H1 (cell line): Measurements from ENCODE around the gene STK32A. TPM values are rescaled to one million over a fixed set of nuclear protein-coding genes. Genes with fewer than 3 reads are reported as not detected.

ENCODE experiments used
- CTCF ChIA-PET: fragments of 300-600 bp; sonication (Branson Sonifier 250); formaldehyde crosslinking; loops from one replicate; lab custom pipeline; 2021; ENCODE audit not compliant: partially characterized antibody; lab: Charles Lee
- POLR2A ChIA-PET: fragments of 300-600 bp; sonication (Branson Sonifier 250); formaldehyde crosslinking; loops from one replicate; lab custom pipeline; 2021; ENCODE audit warnings: inconsistent platforms; ENCODE audit not compliant: partially characterized antibody; lab: Charles Lee
- DNase-seq, 2 experiments: peaks; one replicate each; pipeline versions ENCODE4 v3.0.0 to v3.0.0-alpha.2; 2010 to 2022; ENCODE audit warnings: low spot score in 2 of 2, low read depth in 1 of 2, mixed read lengths in 1 of 2
- FAIRE-seq: peaks from 2 replicates; lab custom pipeline; 2011; peaks lifted over from hg19 to GRCh38; lab: Jason Lieb, UNC
- H2AFZ ChIP-seq: 2 replicates; pipeline ENCODE4 v1.8.1; 2012; ENCODE audit warnings: low read length, inconsistent platforms
- H2AK5ac ChIP-seq: 2 replicates; pipeline ENCODE4 v1.6.1; 2013; ENCODE audit warnings: low read depth, low read length
- H2BK120ac ChIP-seq: replicated peaks from 2 replicates; pipeline ENCODE3; 2013; ENCODE audit warnings: low read depth, low read length, inconsistent platforms
- H2BK12ac ChIP-seq: 2 replicates; pipeline ENCODE4 v1.6.1; 2013; ENCODE audit warnings: low read depth, low read length
- H2BK15ac ChIP-seq: 2 replicates; pipeline ENCODE4 v1.6.1; 2013; ENCODE audit warnings: low read length
- H2BK20ac ChIP-seq: 2 replicates; pipeline ENCODE4 v1.6.1; 2013; ENCODE audit warnings: low read length
- H2BK5ac ChIP-seq: 2 replicates; pipeline ENCODE4 v1.6.1; 2013; ENCODE audit warnings: low read depth, low read length
- H3K14ac ChIP-seq: 2 replicates; pipeline ENCODE4 v1.6.1; 2013; ENCODE audit warnings: inconsistent platforms; ENCODE audit not compliant: insufficient read length
- H3K18ac ChIP-seq: 2 replicates; pipeline ENCODE4 v1.6.1; 2013; ENCODE audit warnings: low read length; ENCODE audit errors: extremely low read depth
- H3K23ac ChIP-seq: 2 replicates; pipeline ENCODE4 v1.6.1; 2013; ENCODE audit warnings: inconsistent platforms; ENCODE audit not compliant: insufficient read length
- H3K23me2 ChIP-seq: 2 replicates; pipeline ENCODE4 v1.6.1; 2013; ENCODE audit warnings: low read depth, low read length
- H3K27ac ChIP-seq: 2 replicates; pipeline ENCODE4 v1.6.1; 2011; ENCODE audit warnings: low read depth, low read length, inconsistent platforms
- H3K27me3 ChIP-seq, 4 experiments: replicated peaks in 1 of 4; 1 replicate in 1 of 4; 2 replicates in 3 of 4; pipeline versions ENCODE4 v1.6.1 to v1.8.1; 2011 to 2013; ENCODE audit warnings: low read length in 3 of 4, mild to moderate bottlenecking in 3 of 4, inconsistent platforms in 2 of 4, mixed read lengths in 2 of 4, moderate library complexity in 1 of 4; ENCODE audit not compliant: control insufficient read depth in 3 of 4, insufficient read depth in 3 of 4; ENCODE audit errors: extremely low read depth in 1 of 4
- H3K36me3 ChIP-seq, 4 experiments: 2 replicates each; pipeline versions ENCODE4 v1.6.1 to v1.8.1; 2011 to 2013; ENCODE audit warnings: mild to moderate bottlenecking in 4 of 4, low read length in 3 of 4, moderate library complexity in 2 of 4, control low read depth in 1 of 4, inconsistent platforms in 1 of 4; ENCODE audit not compliant: insufficient read depth in 4 of 4, control insufficient read depth in 2 of 4
- H3K4ac ChIP-seq: replicated peaks from 2 replicates; pipeline ENCODE3; 2013; ENCODE audit warnings: low read length, low read depth, mixed read lengths, inconsistent platforms; ENCODE audit not compliant: insufficient read length
- H3K4me1 ChIP-seq, 4 experiments: replicated peaks in 1 of 4; 1 replicate in 1 of 4; 2 replicates in 3 of 4; pipeline versions ENCODE4 v1.6.1 to v1.8.1; 2011 to 2013; ENCODE audit warnings: low read length in 3 of 4, inconsistent platforms in 2 of 4, mixed read lengths in 1 of 4; ENCODE audit not compliant: insufficient read depth in 4 of 4, control insufficient read depth in 3 of 4
- H3K4me2 ChIP-seq, 2 experiments: 2 replicates each; pipeline versions ENCODE4 v1.6.1 to v1.8.1; 2011 to 2013; ENCODE audit warnings: low read depth in 2 of 2, low read length in 2 of 2, control low read depth in 1 of 2, inconsistent platforms in 1 of 2, mild to moderate bottlenecking in 1 of 2; ENCODE audit not compliant: insufficient read depth in 1 of 2
- H3K4me3 ChIP-seq, 4 experiments: fragments of 200-600, 300-600 bp in 1 of 4; sonication (generic), shearing (Covaris generic), sonication (Bioruptor Twin) in 1 of 4; 2 replicates each; pipeline versions ENCODE4 v1.5.1 to v1.8.1; 2011 to 2016; ENCODE audit warnings: low read length in 4 of 4, low read depth in 3 of 4, control low read depth in 2 of 4, inconsistent platforms in 2 of 4, mild to moderate bottlenecking in 2 of 4, mixed read lengths in 1 of 4, moderate library complexity in 1 of 4; ENCODE audit not compliant: insufficient read depth in 2 of 4; ENCODE audit errors: extremely low read depth in 1 of 4
- H3K56ac ChIP-seq: replicated peaks from 2 replicates; pipeline ENCODE3; 2013; ENCODE audit warnings: low read depth, mild to moderate bottlenecking, mixed read lengths, low read length, inconsistent platforms; ENCODE audit not compliant: insufficient read length
- H3K79me1 ChIP-seq: 2 replicates; pipeline ENCODE4 v1.6.1; 2013; ENCODE audit warnings: low read depth, low read length, control low read depth
- H3K79me2 ChIP-seq, 2 experiments: 2 replicates each; pipeline versions ENCODE4 v1.6.1 to v1.8.1; 2012 to 2013; ENCODE audit warnings: low read length in 2 of 2, mild to moderate bottlenecking in 2 of 2, inconsistent platforms in 1 of 2; ENCODE audit not compliant: insufficient read depth in 2 of 2, control insufficient read depth in 1 of 2
- H3K9ac ChIP-seq, 4 experiments: replicated peaks in 1 of 4; 1 replicate in 1 of 4; 2 replicates in 3 of 4; pipeline versions ENCODE4 v1.6.1 to v1.8.1; 2011 to 2013; ENCODE audit warnings: low read depth in 3 of 4, low read length in 3 of 4, control low read depth in 2 of 4, mild to moderate bottlenecking in 2 of 4, moderate library complexity in 2 of 4, inconsistent platforms in 1 of 4; ENCODE audit errors: extremely low read depth in 1 of 4
- H3K9me3 ChIP-seq, 2 experiments: 2 replicates each; pipeline versions ENCODE4 v1.6.1 to v1.8.1; 2012 to 2013; ENCODE audit warnings: mild to moderate bottlenecking in 2 of 2, moderate library complexity in 2 of 2, control low read depth in 1 of 2, inconsistent platforms in 1 of 2, low read depth in 1 of 2, low read length in 1 of 2, mixed read lengths in 1 of 2; ENCODE audit not compliant: insufficient read depth in 2 of 2
- H4K20me1 ChIP-seq, 2 experiments: replicated peaks in 1 of 2; 2 replicates each; pipeline versions ENCODE3 to v1.8.1; 2011 to 2013; ENCODE audit warnings: inconsistent platforms in 2 of 2, low read length in 2 of 2, mild to moderate bottlenecking in 1 of 2; ENCODE audit not compliant: insufficient read depth in 2 of 2, control insufficient read depth in 1 of 2
- H4K5ac ChIP-seq: 2 replicates; pipeline ENCODE4 v1.6.1; 2013; ENCODE audit warnings: low read length, low read depth, mixed read lengths, inconsistent platforms; ENCODE audit not compliant: insufficient read length
- H4K8ac ChIP-seq: 2 replicates; pipeline ENCODE4 v1.8.0; 2013; ENCODE audit warnings: mild to moderate bottlenecking, moderate library complexity, low read length, inconsistent platforms; ENCODE audit not compliant: insufficient read depth; ENCODE audit errors: extremely low read depth
- H4K91ac ChIP-seq: replicated peaks from 2 replicates; pipeline ENCODE3; 2013; ENCODE audit warnings: low read length, mixed read lengths, inconsistent platforms; ENCODE audit not compliant: insufficient read length
- ASH2L ChIP-seq: fragments of 200-600, 300-600 bp; sonication (generic); IDR thresholded peaks from one replicate; pipeline ENCODE4 v1.7.1; 2017; ENCODE audit warnings: low read length
- ATF3 ChIP-seq: IDR thresholded peaks from 2 replicates; pipeline ENCODE4 v1.6.1; 2011; ENCODE audit warnings: low read depth, mild to moderate bottlenecking, low read length; ENCODE audit not compliant: insufficient read depth
- CBX5 ChIP-seq: fragments of 300-800, 300-1000 bp; sonication (generic); IDR thresholded peaks from 2 replicates; pipeline ENCODE4 v1.7.1; 2016; ENCODE audit warnings: antibody characterized with exemption, low read length, low read depth
- CBX8 ChIP-seq: fragments of 300-800, 300-1000 bp; sonication (generic); IDR thresholded peaks from 2 replicates; pipeline ENCODE4 v1.7.1; 2016; ENCODE audit warnings: low read depth, low read length, borderline replicate concordance
- E2F6 ChIP-seq: IDR thresholded peaks from 2 replicates; pipeline ENCODE4 v1.6.1; 2012; ENCODE audit warnings: inconsistent platforms
- EP300 ChIP-seq, 2 experiments: IDR thresholded peaks; 1 replicate in 1 of 2; 2 replicates in 1 of 2; pipeline ENCODE4 v1.6.1; 2011 to 2012; ENCODE audit warnings: low read depth in 2 of 2, low read length in 2 of 2, mild to moderate bottlenecking in 2 of 2, borderline replicate concordance in 1 of 2, inconsistent platforms in 1 of 2, moderate library complexity in 1 of 2
- EZH2 ChIP-seq: fragments of 200-600 bp; sonication (generic); IDR thresholded peaks from 2 replicates; pipeline ENCODE4 v1.7.1; 2012; ENCODE audit warnings: low read depth, mild to moderate bottlenecking, moderate library complexity, low read length, inconsistent platforms; ENCODE audit not compliant: severe bottlenecking
- POLR2A ChIP-seq, 2 experiments: IDR thresholded peaks; 1 replicate in 1 of 2; 2 replicates in 1 of 2; pipeline ENCODE4 v1.6.1; 2011; ENCODE audit warnings: low read depth in 2 of 2, low read length in 2 of 2, mild to moderate bottlenecking in 2 of 2; ENCODE audit errors: control extremely low read depth in 1 of 2
- SRF ChIP-seq: IDR thresholded peaks from 2 replicates; pipeline ENCODE4 v1.6.1; 2011; ENCODE audit warnings: mild to moderate bottlenecking, low read depth, low read length, moderate library complexity
- TAF1 ChIP-seq: IDR thresholded peaks from 2 replicates; pipeline ENCODE4 v1.6.1; 2011; ENCODE audit warnings: mild to moderate bottlenecking, low read depth, low read length
- TAF7 ChIP-seq: optimal IDR thresholded peaks from 2 replicates; pipeline ENCODE3; 2011; ENCODE audit warnings: low read depth, mild to moderate bottlenecking, inconsistent platforms, low read length, moderate library complexity, borderline replicate concordance
- ZNF274 ChIP-seq: IDR thresholded peaks from 2 replicates; pipeline ENCODE4 v1.7.0; 2012; ENCODE audit warnings: low read length, borderline replicate concordance; ENCODE audit errors: extremely low read depth
- WGBS, 2 experiments: shearing (Covaris generic) in 1 of 2; methylation state at CpG; one replicate each; pipeline versions ENCODE4 v1.1.6 to v1.1.7; 2013 to 2015; ENCODE audit warnings: low lambda C conversion rate in 2 of 2, mixed read lengths in 2 of 2, inconsistent platforms in 1 of 2, low coverage in 1 of 2, missing lambda C conversion rate in 1 of 2; ENCODE audit not compliant: insufficient replicate concordance in 2 of 2, insufficient coverage in 1 of 2, insufficient read length in 1 of 2; ENCODE audit errors: extremely low coverage in 1 of 2, missing lambda C conversion rate in 1 of 2; 5-methylcytosine and 5-hydroxymethylcytosine counted together
- polyA plus RNA-seq, 7 experiments: library from polyadenylated mRNA; depleted of rRNA in 3 of 7; stranded (reverse) in 5 of 7; unstranded in 2 of 7; fragments of >200 nt in 5 of 7; fragments of 200-250 nt in 2 of 7; gene quantifications; 1 replicate in 5 of 7; 2 replicates in 1 of 7; 4 replicates in 1 of 7; pipeline versions ENCODE4 v1.2.1 to v1.2.3, GENCODE V29; 2011 to 2013; ENCODE audit warnings: missing spikeins in 2 of 7, mixed read lengths in 2 of 7
- total RNA-seq: library from RNA; stranded (reverse); fragmentation: NEBNext Ultra II Directional; extraction: Animal tissue kit (Norgen Biotek cat#: 25700); gene quantifications from 2 replicates; pipeline ENCODE4 v1.2.1, GENCODE V29; 2021

Gene STK32A
- total and polyA plus RNA-seq, 2 of the 8 experiments (the other 6 are each of a cell fraction or from before 2014, with no cell fraction given) = 1.3 to 2.5 TPM

GRCh38 chr5:147225938-147226337 is 8.9 kb upstream of the STK32A start:
- Histone ChIP-seq H4K20me1 (no peaks in the 10 kb centered on the region), H2BK12ac (no peak overlapping the region), H3K4ac (no peak overlapping the region), H2AFZ (no peak overlapping the region), H2BK5ac (no peak overlapping the region), H3K4me2 (no peak overlapping the region), H3K18ac (no peak overlapping the region), H3K9me3 (no peaks in the 10 kb centered on the region), H3K9ac (no peak overlapping the region), H3K79me2 (no peaks in the 10 kb centered on the region), H2BK20ac (no peak overlapping the region), H3K56ac (no peak overlapping the region), H3K23me2 (no peaks in the 10 kb centered on the region), H2AK5ac (no peak overlapping the region), H3K4me3 (no peak overlapping the region), H4K8ac (no peak overlapping the region), H3K27me3 (0 out of 7 replicates have a peak, but pooled peaks cover 0 to 3% (median 0%) of the 10 kb centered on the region in 4 experiments), H3K23ac (no peak overlapping the region), H2BK120ac (no peak overlapping the region), H2BK15ac (no peak overlapping the region), H4K5ac (no peak overlapping the region), H3K36me3 (no peaks in the 10 kb centered on the region), H3K4me1 (peaks cover 0 to 2% (median 0%) of the 10 kb centered on the region in 4 experiments; a peak in 4 of 7 replicates), H4K91ac (no peak overlapping the region), H3K14ac (no peak overlapping the region), H3K27ac (no peak overlapping the region), H3K79me1 (no peaks in the 10 kb centered on the region)
- POLR2A ChIA-PET = no interaction called here
- WGBS, 2 experiments = 90% methylated on average over 9 of the region's 9 CpGs; no CpG with 5 or more reads in 1 of the 2 experiments
- FAIRE-seq = no peak
- DNase-seq = no peak
- CTCF ChIA-PET = interaction anchor here (0.7 to 3.8 kb wide), 8 partner anchors 47 to 169 kb away, joined by 3 to 94 read pairs (median 3); no protein-coding TSS in a partner anchor
- TF ChIP-seq ATF3 (no peak), EZH2 (no peak), ZNF274 (no peak), TAF7 (no peak), CBX5 (no peak), SRF (no peak), ASH2L (no peak), EP300 (IDR thresholded peaks at IDR 0.05; ENCODE audit: borderline replicate concordance in 1 of 2, low read depth in 2 of 2, low read length in 2 of 2) (no peak), E2F6 (no peak), TAF1 (no peak), CBX8 (no peak), POLR2A (IDR thresholded peaks at IDR 0.05; ENCODE audit: control extremely low read depth in 1 of 2, low read depth in 2 of 2, low read length in 2 of 2) (no peak)
